T follicular helper cell (primary cell): ENCODE data around the gene DCC.

ENCODE experiments used
- DNase-seq: peaks from one replicate; pipeline ENCODE4 v3.0.0-alpha.2; 2020; ENCODE audit warnings: low read depth

DCC gene

GRCh38 chr18:52427521-52428175, 87.7 kb downstream of the DCC start:
- no peak for DNase-seq

GRCh38 chr18:52431683-52432082, 91.7 kb downstream of the DCC start:
- no peak for DNase-seq

- no peak for DNase-seq
Observed at GRCh38 chr18:52433797-52434196, 93.8 kb downstream of the DCC start.

- DNase-seq, result no peak
Observed at GRCh38 chr18:52435301-52435700, 95.3 kb downstream of the DCC start.

GRCh38 chr18:52437161-52437560, 97.2 kb downstream of the DCC start:
- no peak for DNase-seq

- DNase-seq, result no peak
Observed at GRCh38 chr18:52439457-52439856, 99.5 kb downstream of the DCC start.

GRCh38 chr18:52441794-52442193, 101.8 kb downstream of the DCC start:
- DNase-seq, result no peak

- no peak for DNase-seq
Observed at GRCh38 chr18:52442686-52443085, 102.7 kb downstream of the DCC start.

GRCh38 chr18:52451256-52451655, 111.3 kb downstream of the DCC start:
- no peak for DNase-seq

GRCh38 chr18:52451851-52452250, 111.9 kb downstream of the DCC start:
- DNase-seq, result no peak

GRCh38 chr18:52452427-52452826, 112.4 kb downstream of the DCC start:
- no peak for DNase-seq

GRCh38 chr18:52459890-52460289, 119.9 kb downstream of the DCC start:
- no peak for DNase-seq

GRCh38 chr18:52462853-52463252, 122.9 kb downstream of the DCC start:
- no peak for DNase-seq

- DNase-seq, result no peak
Observed at GRCh38 chr18:52465391-52465790, 125.4 kb downstream of the DCC start.

- no peak for DNase-seq
Observed at GRCh38 chr18:52468496-52468895, 128.5 kb downstream of the DCC start.

- no peak for DNase-seq
Observed at GRCh38 chr18:52475325-52475724, 135.3 kb downstream of the DCC start.

- DNase-seq, result no peak
Observed at GRCh38 chr18:52481116-52481515, 141.1 kb downstream of the DCC start.

GRCh38 chr18:52484977-52485376, 145.0 kb downstream of the DCC start:
- no peak for DNase-seq

GRCh38 chr18:52486052-52486451, 146.1 kb downstream of the DCC start:
- DNase-seq, result no peak

GRCh38 chr18:52489396-52490306, 149.7 kb downstream of the DCC start:
- no peak for DNase-seq

GRCh38 chr18:52496426-52496825, 156.4 kb downstream of the DCC start:
- DNase-seq, result no peak

GRCh38 chr18:52499016-52499415, 159.0 kb downstream of the DCC start:
- no peak for DNase-seq

- DNase-seq, result no peak
Observed at GRCh38 chr18:52499644-52500043, 159.6 kb downstream of the DCC start.
